RWPE2 (cell line): ENCODE data around the gene MINDY4.

Experiments
- ATAC-seq: fragments of 200-7000 bp; cut with Tn5 transposase; 3 replicates; pipeline ENCODE4 v1.9.1; 2021; ENCODE audit warnings: low read depth
- DNase-seq: peaks from one replicate; pipeline ENCODE4 v3.0.0-alpha.2; 2020; ENCODE audit warnings: low spot score
- H3K27ac ChIP-seq: fragments of 450-650 bp; 2 replicates; pipeline ENCODE4 v1.5.1; 2017; ENCODE audit warnings: mild to moderate bottlenecking; ENCODE audit not compliant: poor library complexity, severe bottlenecking
- H3K27me3 ChIP-seq: fragments of 250-450 bp; sonication (Bioruptor Pico); 2 replicates; pipeline ENCODE4 v1.5.1; 2021; ENCODE audit warnings: mild to moderate bottlenecking, moderate library complexity; ENCODE audit not compliant: insufficient read depth, poor library complexity, severe bottlenecking
- H3K36me3 ChIP-seq: fragments of 250-450 bp; sonication (Bioruptor Pico); 2 replicates; pipeline ENCODE4 v1.5.1; 2020; ENCODE audit warnings: low read depth, mild to moderate bottlenecking, moderate library complexity
- H3K4me1 ChIP-seq: fragments of 250-450 bp; sonication (Bioruptor Pico); 2 replicates; pipeline ENCODE4 v1.5.1; 2021; ENCODE audit warnings: mild to moderate bottlenecking, moderate library complexity; ENCODE audit not compliant: insufficient read depth, poor library complexity, severe bottlenecking
- H3K4me3 ChIP-seq: fragments of 250-450 bp; sonication (Bioruptor Pico); 2 replicates; pipeline ENCODE4 v1.5.1; 2021; ENCODE audit warnings: mild to moderate bottlenecking, moderate library complexity; ENCODE audit not compliant: severe bottlenecking
- H3K9me3 ChIP-seq: fragments of 250-450 bp; sonication (Bioruptor Pico); 2 replicates; pipeline ENCODE4 v1.5.1; 2021; ENCODE audit warnings: mild to moderate bottlenecking, moderate library complexity; ENCODE audit not compliant: severe bottlenecking
- CTCF ChIP-seq: fragments of 450-650 bp; IDR thresholded peaks from one replicate; pipeline ENCODE4 v1.5.1; 2017; ENCODE audit warnings: mild to moderate bottlenecking, moderate library complexity; ENCODE audit not compliant: poor library complexity, severe bottlenecking

The MINDY4 gene

GRCh38 chr7:30779574-30779973 is 8.4 kb downstream of the MINDY4 start:
- Histone ChIP-seq H3K9me3 (no peaks in the 10 kb centered on the region), H3K27me3 (no peaks in the 10 kb centered on the region), H3K4me1 (no peaks in the 10 kb centered on the region), H3K36me3 (peaks cover 7% of the 10 kb centered on the region; the same call in 1 of the 2 replicates), H3K4me3 (no peak overlapping the region), H3K27ac (no peak overlapping the region)
- no peak for ATAC-seq
- no peak for DNase-seq
- no peak for TF ChIP-seq CTCF

- no peak for TF ChIP-seq CTCF
- DNase-seq, result no peak
- Histone ChIP-seq H3K4me3 (no peak overlapping the region), H3K4me1 (no peaks in the 10 kb centered on the region), H3K27ac (no peak overlapping the region), H3K27me3 (no peaks in the 10 kb centered on the region), H3K9me3 (no peaks in the 10 kb centered on the region), H3K36me3 (peaks cover 7% of the 10 kb centered on the region; the same call in 1 of the 2 replicates)
- ATAC-seq, result no peak
Observed at GRCh38 chr7:30780941-30781340, 9.7 kb downstream of the MINDY4 start.

- no peaks in the 10 kb centered on the region for H3K4me1 ChIP-seq
Observed at GRCh38 chr7:30782690-30783089, 11.5 kb downstream of the MINDY4 start.

GRCh38 chr7:30785786-30786185 is 14.6 kb downstream of the MINDY4 start:
- Histone ChIP-seq H3K9me3 (no peaks in the 10 kb centered on the region), H3K27me3 (no peaks in the 10 kb centered on the region), H3K4me3 (no peak overlapping the region), H3K4me1 (no peaks in the 10 kb centered on the region), H3K27ac (no peak overlapping the region), H3K36me3 (peaks cover 4% of the 10 kb centered on the region; the same call in 1 of the 2 replicates)
- ATAC-seq, result no peak
- no peak for TF ChIP-seq CTCF
- DNase-seq, result no peak

More at GRCh38 chr7:30782690-30783089, 11.5 kb downstream of the MINDY4 start:
- DNase-seq, result no peak
- Histone ChIP-seq H3K9me3 (no peaks in the 10 kb centered on the region), H3K27ac (no peak overlapping the region), H3K36me3 (peaks cover 7% of the 10 kb centered on the region; the same call in 1 of the 2 replicates), H3K4me3 (no peak overlapping the region), H3K27me3 (no peaks in the 10 kb centered on the region)
- no peak for TF ChIP-seq CTCF
- ATAC-seq, result no peak

- Histone ChIP-seq H3K4me1 (no peaks in the 10 kb centered on the region), H3K9me3 (no peaks in the 10 kb centered on the region), H3K4me3 (no peak overlapping the region), H3K36me3 (no peaks in the 10 kb centered on the region; the same call in 1 of the 2 replicates), H3K27me3 (no peaks in the 10 kb centered on the region), H3K27ac (no peak overlapping the region)
- no peak for TF ChIP-seq CTCF
- ATAC-seq (no peak), DNase-seq (no peak)
Observed at GRCh38 chr7:30787486-30787885, 16.3 kb downstream of the MINDY4 start.
